ENCODE results near the gene PAPSS1.

DNA sequence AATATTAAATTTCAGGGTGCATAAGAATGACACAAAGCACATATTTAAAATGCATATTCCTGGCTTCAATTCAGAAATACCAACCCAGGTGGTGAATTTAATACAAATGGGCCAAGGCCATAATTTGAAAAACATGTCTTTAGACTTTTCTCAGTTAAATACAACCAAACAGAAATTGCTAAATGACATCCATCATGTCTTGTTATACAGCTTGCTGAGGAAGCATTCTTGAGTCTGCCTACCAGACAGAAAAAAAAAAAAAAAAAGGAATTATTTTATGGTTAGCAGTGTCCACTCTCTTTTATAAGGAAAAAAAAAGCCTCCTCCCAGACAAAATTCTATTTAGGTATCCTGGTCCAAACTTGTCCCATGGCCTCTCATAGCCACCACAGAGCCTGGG is 119.1 kb downstream of the PAPSS1 start:
- TF ChIP-seq, protein P1, sequence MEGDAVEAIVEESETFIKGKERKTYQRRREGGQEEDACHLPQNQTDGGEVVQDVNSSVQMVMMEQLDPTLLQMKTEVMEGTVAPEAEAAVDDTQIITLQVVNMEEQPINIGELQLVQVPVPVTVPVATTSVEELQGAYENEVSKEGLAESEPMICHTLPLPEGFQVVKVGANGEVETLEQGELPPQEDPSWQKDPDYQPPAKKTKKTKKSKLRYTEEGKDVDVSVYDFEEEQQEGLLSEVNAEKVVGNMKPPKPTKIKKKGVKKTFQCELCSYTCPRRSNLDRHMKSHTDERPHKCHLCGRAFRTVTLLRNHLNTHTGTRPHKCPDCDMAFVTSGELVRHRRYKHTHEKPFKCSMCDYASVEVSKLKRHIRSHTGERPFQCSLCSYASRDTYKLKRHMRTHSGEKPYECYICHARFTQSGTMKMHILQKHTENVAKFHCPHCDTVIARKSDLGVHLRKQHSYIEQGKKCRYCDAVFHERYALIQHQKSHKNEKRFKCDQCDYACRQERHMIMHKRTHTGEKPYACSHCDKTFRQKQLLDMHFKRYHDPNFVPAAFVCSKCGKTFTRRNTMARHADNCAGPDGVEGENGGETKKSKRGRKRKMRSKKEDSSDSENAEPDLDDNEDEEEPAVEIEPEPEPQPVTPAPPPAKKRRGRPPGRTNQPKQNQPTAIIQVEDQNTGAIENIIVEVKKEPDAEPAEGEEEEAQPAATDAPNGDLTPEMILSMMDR (IDR thresholded peaks at IDR 0.05), result no peak
- TF ChIP-seq POLR2A (IDR thresholded peaks at IDR 0.05), result no peak

All from thyroid gland (tissue), 4 donors.